Gastroesophageal sphincter (tissue), 4 donors: ENCODE results near the gene ODAD4. TPM values are rescaled to one million over a fixed set of nuclear protein-coding genes. Genes with fewer than 3 reads are reported as not detected.

ENCODE experiments used
- ATAC-seq: fragments of 150-250 bp; one replicate; pipeline ENCODE4 v1.9.1; 2016; ENCODE audit warnings: mild to moderate bottlenecking, moderate library complexity
- H3K27ac ChIP-seq, 4 donors: fragments of 200-600 bp; sonication (generic) in 3 of 4; 1 replicate in 3 of 4; 2 replicates in 1 of 4; pipeline ENCODE4 v1.5.1; 2016 to 2019
- H3K27me3 ChIP-seq: fragments of 200-600 bp; sonication (generic); one replicate; pipeline ENCODE4 v1.5.1; 2019
- H3K36me3 ChIP-seq, 2 donors: fragments of 200-600 bp; sonication (generic); one replicate each; pipeline ENCODE4 v1.5.1; 2019; ENCODE audit warnings: control low read depth in 1 of 2
- H3K4me1 ChIP-seq, 3 donors: fragments of 200-600 bp; sonication (generic); 1 replicate in 2 of 3; 2 replicates in 1 of 3; pipeline ENCODE4 v1.5.1; 2016 to 2019; ENCODE audit warnings: control low read depth in 2 of 3
- H3K4me3 ChIP-seq, 2 donors: fragments of 200-600 bp; sonication (generic); one replicate each; pipeline ENCODE4 v1.5.1; 2019; ENCODE audit warnings: mild to moderate bottlenecking in 1 of 2, moderate library complexity in 1 of 2
- H3K9me3 ChIP-seq, 3 donors: fragments of 200-600 bp; sonication (generic); one replicate each; pipeline ENCODE4 v1.5.1; 2017 to 2019; ENCODE audit warnings: control low read depth in 2 of 3
- EP300 ChIP-seq: sonication (generic); formaldehyde crosslinking; IDR thresholded peaks from one replicate; pipeline ENCODE4 v1.6.1; 2017; ENCODE audit warnings: antibody characterized with exemption, mild to moderate bottlenecking
- POLR2A ChIP-seq, 2 donors: fragments of 450-650 bp; IDR thresholded peaks; one replicate each; pipeline ENCODE4 v1.6.1; 2017; ENCODE audit warnings: antibody characterized with exemption in 2 of 2, mild to moderate bottlenecking in 2 of 2, moderate library complexity in 1 of 2
- POLR2AphosphoS5 ChIP-seq: sonication (generic); formaldehyde crosslinking; IDR thresholded peaks from one replicate; pipeline ENCODE4 v1.6.1; 2017; ENCODE audit warnings: antibody characterized with exemption
- WGBS, 2 donors: methylation state at CpG; one replicate each; pipeline ENCODE4 v1.1.5; 2018; ENCODE audit warnings: low coverage in 1 of 2; 5-methylcytosine and 5-hydroxymethylcytosine counted together
- total RNA-seq, 4 donors: library from RNA; depleted of rRNA; stranded (reverse); fragments of >200 nt; gene quantifications; one replicate each; pipeline ENCODE4 v1.1.0, GENCODE V29; 2016
- TF ChIP-seq, protein P1 (sequence below), 4 experiments: fragments of 200-600 bp in 2 of 4; fragments of 450-650 bp in 2 of 4; sonication (generic) in 1 of 4; IDR thresholded peaks; one replicate each; pipeline ENCODE4 v1.5.1; 2017 to 2019; ENCODE audit warnings: antibody characterized with exemption in 4 of 4, mild to moderate bottlenecking in 2 of 4, moderate library complexity in 2 of 4

The ODAD4 gene
- total RNA-seq, 4 donors from 2014 or later: 0.19 to 2.2 (median 0.60) TPM

- no peak for ATAC-seq
- Histone ChIP-seq H3K36me3 (peaks cover 0 to 54% of the 10 kb centered on the region in 2 donors), H3K4me1 (no peaks in the 10 kb centered on the region), H3K4me3 (no peak overlapping the region), H3K27ac (no peak overlapping the region), H3K9me3 (no peaks in the 10 kb centered on the region), H3K27me3 (no peaks in the 10 kb centered on the region)
- 90 to 99% methylated on average over 2 to 6 of the region's 6 CpGs for WGBS, 2 donors
- no peak for TF ChIP-seq POLR2AphosphoS5
- TF ChIP-seq EP300: no peak
- TF ChIP-seq, protein P1, sequence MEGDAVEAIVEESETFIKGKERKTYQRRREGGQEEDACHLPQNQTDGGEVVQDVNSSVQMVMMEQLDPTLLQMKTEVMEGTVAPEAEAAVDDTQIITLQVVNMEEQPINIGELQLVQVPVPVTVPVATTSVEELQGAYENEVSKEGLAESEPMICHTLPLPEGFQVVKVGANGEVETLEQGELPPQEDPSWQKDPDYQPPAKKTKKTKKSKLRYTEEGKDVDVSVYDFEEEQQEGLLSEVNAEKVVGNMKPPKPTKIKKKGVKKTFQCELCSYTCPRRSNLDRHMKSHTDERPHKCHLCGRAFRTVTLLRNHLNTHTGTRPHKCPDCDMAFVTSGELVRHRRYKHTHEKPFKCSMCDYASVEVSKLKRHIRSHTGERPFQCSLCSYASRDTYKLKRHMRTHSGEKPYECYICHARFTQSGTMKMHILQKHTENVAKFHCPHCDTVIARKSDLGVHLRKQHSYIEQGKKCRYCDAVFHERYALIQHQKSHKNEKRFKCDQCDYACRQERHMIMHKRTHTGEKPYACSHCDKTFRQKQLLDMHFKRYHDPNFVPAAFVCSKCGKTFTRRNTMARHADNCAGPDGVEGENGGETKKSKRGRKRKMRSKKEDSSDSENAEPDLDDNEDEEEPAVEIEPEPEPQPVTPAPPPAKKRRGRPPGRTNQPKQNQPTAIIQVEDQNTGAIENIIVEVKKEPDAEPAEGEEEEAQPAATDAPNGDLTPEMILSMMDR (IDR thresholded peaks at IDR 0.05): no peak
- no peak for TF ChIP-seq POLR2A (IDR thresholded peaks at IDR 0.05)
Observed at GRCh38 chr17:41939693-41940090, 9.3 kb downstream of the ODAD4 start.

- H3K36me3 ChIP-seq: peaks cover 0 to 41% of the 10 kb centered on the region in 2 donors
- no peak for ATAC-seq
- WGBS, 2 donors: 100% methylated on average over 3 of the region's 5 CpGs; no CpG with 5 or more reads in 1 of the 2 donors
- H3K27ac ChIP-seq: no peak overlapping the region
- TF ChIP-seq EP300 (no peak), POLR2A (IDR thresholded peaks at IDR 0.05) (no peak), POLR2AphosphoS5 (no peak)
- TF ChIP-seq, protein P1 (IDR thresholded peaks at IDR 0.05): no peak
- H3K9me3 ChIP-seq: no peaks in the 10 kb centered on the region
- no peak overlapping the region for H3K4me3 ChIP-seq
- H3K4me1 ChIP-seq: no peaks in the 10 kb centered on the region
- H3K27me3 ChIP-seq: no peaks in the 10 kb centered on the region
Observed at GRCh38 chr17:41941168-41941567, 10.8 kb downstream of the ODAD4 start.

DNA sequence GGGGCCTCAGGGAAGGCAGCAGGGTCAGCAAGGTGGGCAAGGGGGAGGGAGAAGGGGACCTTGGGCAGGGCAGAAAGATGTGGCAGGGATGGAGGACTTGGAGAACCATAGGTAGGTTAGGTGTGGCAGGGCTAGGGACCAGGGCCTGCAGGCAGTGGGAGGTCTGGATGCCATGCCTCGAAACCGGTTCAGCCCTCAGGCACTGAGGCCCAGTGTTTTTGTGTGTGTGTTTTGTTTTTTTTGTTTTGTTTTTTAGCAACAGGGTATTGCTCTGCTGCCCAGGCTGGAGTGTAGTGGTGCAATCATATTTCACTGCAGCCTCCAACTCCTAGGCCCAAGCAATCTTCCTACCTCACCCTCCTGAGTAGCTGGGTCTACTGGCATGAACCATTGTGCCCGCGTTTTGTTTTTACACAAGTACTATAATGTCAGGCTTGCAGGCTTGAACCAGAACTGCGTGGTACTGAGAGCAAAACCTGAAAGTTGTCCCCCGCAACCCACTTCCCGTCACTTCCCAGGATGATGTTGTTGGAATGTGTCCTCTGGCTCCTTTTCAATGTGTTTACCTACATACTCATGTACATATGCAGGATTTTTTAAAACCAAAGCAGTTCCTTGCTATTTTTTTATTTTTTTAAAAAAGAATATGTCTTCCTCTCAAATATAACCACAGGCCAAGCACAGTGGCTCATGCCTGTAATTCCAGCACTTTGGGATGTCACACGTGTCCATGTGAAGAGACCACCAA is 12.4 kb downstream of the ODAD4 start:
- TF ChIP-seq POLR2AphosphoS5 (no peak), POLR2A (IDR thresholded peaks at IDR 0.05) (no peak)
- H3K9me3 ChIP-seq: no peaks in the 10 kb centered on the region
- no peaks in the 10 kb centered on the region for H3K27me3 ChIP-seq
- no peak overlapping the region for H3K4me3 ChIP-seq
- no peaks in the 10 kb centered on the region for H3K4me1 ChIP-seq
- H3K27ac ChIP-seq: no peak overlapping the region
- no peak for ATAC-seq
- H3K36me3 ChIP-seq: peaks cover 0 to 27% of the 10 kb centered on the region in 2 donors
- WGBS, 2 donors: 86 to 92% methylated on average over 6 to 8 of the region's 8 CpGs

GRCh38 chr17:41943492-41943891 is 13.1 kb downstream of the ODAD4 start:
- 97 to 100% methylated on average over 1 to 3 of the region's 3 CpGs for WGBS, 2 donors
- no peak for TF ChIP-seq EP300
- TF ChIP-seq, protein P1 (IDR thresholded peaks at IDR 0.05): no peak
- TF ChIP-seq POLR2A (IDR thresholded peaks at IDR 0.05): no peak
- TF ChIP-seq POLR2AphosphoS5: no peak
- Histone ChIP-seq H3K9me3 (no peaks in the 10 kb centered on the region), H3K27me3 (no peaks in the 10 kb centered on the region), H3K4me1 (no peaks in the 10 kb centered on the region), H3K4me3 (no peak overlapping the region), H3K27ac (no peak overlapping the region), H3K36me3 (peaks cover 0 to 20% of the 10 kb centered on the region in 2 donors)
- ATAC-seq: no peak

GRCh38 chr17:41944943-41945342 is 14.5 kb downstream of the ODAD4 start:
- no peak overlapping the region for H3K27ac ChIP-seq
- no peak overlapping the region for H3K4me3 ChIP-seq
- no peaks in the 10 kb centered on the region for H3K27me3 ChIP-seq
- 58% methylated on average over 2 of the region's 3 CpGs; no CpG with 5 or more reads in 1 of the 2 donors for whole genome bisulfite sequencing, 2 donors
- H3K9me3 ChIP-seq: no peaks in the 10 kb centered on the region
- TF ChIP-seq, protein P1 (IDR thresholded peaks at IDR 0.05): no peak
- TF ChIP-seq POLR2AphosphoS5: no peak
- TF ChIP-seq EP300: no peak
- TF ChIP-seq POLR2A (IDR thresholded peaks at IDR 0.05): no peak
- no peaks in the 10 kb centered on the region for H3K4me1 ChIP-seq
- no peak for ATAC-seq
- peaks cover 0 to 16% of the 10 kb centered on the region in 2 donors for H3K36me3 ChIP-seq
